PC-9 (cell line): Measurements from ENCODE around the gene MRPS23.

Source experiments
- EZH2 ChIP-seq: fragments of 200-600 bp; sonication (generic); IDR thresholded peaks from 2 replicates; pipeline ENCODE4 v1.8.0; 2017; ENCODE audit warnings: antibody characterized with exemption, low read depth
- TF ChIP-seq, protein P1 (sequence below): fragments of 200-600 bp; sonication (generic); conservative IDR thresholded peaks from 2 replicates; pipeline ENCODE4 v1.6.1; 2017; ENCODE audit warnings: mixed run types, antibody characterized with exemption, mild to moderate bottlenecking, moderate library complexity

GRCh38 chr17:57853695-57854094 lies 3.9 kb upstream of the MRPS23 start:
- TF ChIP-seq, protein P1, sequence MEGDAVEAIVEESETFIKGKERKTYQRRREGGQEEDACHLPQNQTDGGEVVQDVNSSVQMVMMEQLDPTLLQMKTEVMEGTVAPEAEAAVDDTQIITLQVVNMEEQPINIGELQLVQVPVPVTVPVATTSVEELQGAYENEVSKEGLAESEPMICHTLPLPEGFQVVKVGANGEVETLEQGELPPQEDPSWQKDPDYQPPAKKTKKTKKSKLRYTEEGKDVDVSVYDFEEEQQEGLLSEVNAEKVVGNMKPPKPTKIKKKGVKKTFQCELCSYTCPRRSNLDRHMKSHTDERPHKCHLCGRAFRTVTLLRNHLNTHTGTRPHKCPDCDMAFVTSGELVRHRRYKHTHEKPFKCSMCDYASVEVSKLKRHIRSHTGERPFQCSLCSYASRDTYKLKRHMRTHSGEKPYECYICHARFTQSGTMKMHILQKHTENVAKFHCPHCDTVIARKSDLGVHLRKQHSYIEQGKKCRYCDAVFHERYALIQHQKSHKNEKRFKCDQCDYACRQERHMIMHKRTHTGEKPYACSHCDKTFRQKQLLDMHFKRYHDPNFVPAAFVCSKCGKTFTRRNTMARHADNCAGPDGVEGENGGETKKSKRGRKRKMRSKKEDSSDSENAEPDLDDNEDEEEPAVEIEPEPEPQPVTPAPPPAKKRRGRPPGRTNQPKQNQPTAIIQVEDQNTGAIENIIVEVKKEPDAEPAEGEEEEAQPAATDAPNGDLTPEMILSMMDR, result no peak
- TF ChIP-seq EZH2, result no peak
